GM12872 (cell line): Measurements from ENCODE around the gene CFAP73.

ENCODE experiments used
- TF ChIP-seq, protein P1 (sequence below): IDR thresholded peaks from 3 replicates; pipeline ENCODE4 v1.5.1; 2011; ENCODE audit warnings: low read depth, mild to moderate bottlenecking, low read length, moderate library complexity; ENCODE audit not compliant: insufficient read depth

The CFAP73 gene

DNA sequence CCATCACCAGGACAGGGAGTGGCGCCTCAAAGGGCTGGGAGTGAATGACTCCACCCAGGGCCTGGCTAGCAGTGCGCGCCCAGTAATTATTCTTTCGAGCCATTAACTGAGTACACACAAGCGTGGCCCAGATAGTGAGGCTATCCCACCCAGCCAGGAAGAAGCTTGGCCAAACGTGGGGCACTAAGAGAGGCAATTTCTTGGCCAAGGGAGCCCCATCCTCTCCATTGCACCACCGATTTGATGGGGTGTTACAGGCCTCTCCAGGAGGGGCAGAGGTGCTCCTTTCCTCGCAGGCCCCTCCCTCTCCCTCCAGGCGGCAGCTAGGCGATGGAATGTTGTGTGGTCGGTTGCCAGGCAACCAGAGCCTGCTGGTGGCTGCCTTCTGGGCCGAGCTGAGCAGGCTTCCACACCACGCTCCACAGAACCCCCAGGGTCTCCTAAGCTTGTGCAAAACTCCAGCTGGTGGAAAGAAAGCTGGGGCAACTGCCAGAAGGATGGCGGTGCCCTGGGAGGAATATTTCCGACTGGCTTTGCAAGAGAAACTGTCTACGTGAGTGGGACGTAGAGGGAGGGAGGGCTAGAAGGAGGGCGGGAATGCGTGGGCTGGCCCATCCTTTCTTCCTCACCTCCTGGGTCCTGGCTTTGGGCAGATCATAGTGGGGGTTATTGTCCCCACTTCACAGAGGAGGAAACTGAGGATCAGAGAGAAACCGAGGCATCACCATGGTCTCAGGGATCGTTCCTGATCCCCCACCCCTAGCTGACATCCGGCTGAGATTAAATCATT is at the start of gene CFAP73:
Gene CFAP73 (plus strand): TSS at position 364 of the 790 bp plus-strand sequence. CDS start 134 bp downstream, at position 498.
- TF ChIP-seq, protein P1, sequence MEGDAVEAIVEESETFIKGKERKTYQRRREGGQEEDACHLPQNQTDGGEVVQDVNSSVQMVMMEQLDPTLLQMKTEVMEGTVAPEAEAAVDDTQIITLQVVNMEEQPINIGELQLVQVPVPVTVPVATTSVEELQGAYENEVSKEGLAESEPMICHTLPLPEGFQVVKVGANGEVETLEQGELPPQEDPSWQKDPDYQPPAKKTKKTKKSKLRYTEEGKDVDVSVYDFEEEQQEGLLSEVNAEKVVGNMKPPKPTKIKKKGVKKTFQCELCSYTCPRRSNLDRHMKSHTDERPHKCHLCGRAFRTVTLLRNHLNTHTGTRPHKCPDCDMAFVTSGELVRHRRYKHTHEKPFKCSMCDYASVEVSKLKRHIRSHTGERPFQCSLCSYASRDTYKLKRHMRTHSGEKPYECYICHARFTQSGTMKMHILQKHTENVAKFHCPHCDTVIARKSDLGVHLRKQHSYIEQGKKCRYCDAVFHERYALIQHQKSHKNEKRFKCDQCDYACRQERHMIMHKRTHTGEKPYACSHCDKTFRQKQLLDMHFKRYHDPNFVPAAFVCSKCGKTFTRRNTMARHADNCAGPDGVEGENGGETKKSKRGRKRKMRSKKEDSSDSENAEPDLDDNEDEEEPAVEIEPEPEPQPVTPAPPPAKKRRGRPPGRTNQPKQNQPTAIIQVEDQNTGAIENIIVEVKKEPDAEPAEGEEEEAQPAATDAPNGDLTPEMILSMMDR = no peak

DNA sequence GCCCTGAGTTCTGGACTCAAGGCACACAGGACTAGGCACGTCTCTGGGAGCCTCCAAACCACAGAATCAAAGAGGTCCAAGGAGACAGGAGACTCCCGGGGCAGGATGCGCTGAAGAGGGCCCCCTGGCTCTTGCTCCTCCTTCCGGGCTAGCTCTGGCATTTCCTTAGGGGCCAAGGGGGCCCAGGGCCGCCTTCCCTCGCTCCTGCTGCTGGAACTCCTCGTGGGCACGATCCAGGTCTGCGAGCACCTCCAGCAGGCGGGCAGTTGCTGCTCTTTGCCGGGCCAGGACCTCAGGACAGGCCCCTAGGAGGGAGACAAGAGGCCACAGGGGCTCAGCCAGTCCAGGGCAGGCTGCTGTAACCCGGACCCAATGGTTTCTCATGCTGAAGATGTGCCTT is 49.8 kb upstream of the CFAP73 start:
- TF ChIP-seq, protein P1 = no peak

DNA sequence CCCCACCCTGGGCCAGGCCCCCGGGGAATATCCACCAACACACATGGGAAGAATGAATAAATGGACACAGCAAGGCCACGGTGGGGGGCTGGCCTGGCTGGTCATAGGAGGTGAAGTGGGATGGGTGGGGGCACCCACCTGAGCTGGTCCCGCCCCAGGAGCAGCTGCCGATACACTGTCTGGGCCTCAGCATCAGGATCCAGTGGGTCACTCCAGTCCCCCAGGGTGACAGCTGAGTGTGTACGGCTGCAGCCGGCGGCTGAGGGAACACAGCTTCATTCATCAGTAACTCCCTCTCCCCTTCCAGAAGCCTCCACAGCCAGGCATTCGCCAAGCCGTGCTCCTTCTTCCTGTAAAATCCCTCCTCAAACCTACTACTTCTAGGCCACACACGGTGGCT is 47.8 kb upstream of the CFAP73 start:
- TF ChIP-seq, protein P1 = no peak

DNA sequence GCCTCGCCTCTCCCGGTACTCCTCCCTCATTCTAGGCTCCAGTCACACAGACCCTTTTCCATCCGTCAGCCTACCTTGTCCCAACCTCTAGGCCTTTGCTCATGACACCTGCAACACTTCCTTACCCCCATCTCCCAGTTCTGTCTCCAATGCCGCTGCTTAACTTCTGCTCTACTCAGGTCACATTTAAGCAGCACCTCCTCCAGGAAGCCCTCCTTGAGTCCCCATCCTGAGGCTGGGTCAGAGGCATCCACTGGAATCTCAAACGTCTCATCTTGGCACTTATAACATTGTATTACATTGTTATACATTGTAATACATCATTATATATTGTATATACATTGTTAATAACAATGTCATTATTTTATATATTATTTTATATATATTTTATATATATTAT is 46.7 kb upstream of the CFAP73 start:
- TF ChIP-seq, protein P1 = no peak

DNA sequence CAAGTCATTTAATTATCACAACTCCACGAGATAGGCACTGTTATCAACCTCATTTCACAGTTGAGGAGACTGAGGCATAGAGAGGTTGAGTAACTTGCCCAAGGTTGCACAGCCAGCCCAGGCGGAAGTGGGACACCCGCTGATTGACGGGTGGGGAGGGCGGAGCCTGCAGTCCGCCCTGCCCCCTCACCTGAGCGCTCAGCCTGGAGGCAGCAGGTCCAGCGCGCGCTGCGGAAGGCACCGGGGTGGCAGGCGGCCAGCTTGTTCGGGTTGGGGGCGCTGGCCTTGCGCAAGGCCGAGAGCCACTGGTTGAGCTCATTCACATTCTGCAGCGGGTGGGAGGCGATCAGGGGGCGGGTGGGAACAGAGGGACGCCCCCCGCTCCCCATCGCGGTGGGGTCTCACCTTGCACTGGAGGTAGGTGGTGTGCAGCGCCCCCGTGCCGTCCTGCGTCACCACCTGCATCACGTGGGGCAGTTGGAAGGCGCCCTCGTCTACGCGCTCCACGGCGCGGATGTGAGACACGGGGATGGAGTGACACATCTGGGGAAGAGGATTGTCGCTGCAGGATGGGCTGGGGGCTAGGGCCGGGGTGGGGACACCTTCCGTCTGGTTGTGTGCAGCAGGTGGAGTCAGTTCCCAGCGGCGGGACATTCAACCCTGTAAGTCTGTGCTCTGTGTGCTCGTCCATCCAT is 45.6 kb upstream of the CFAP73 start:
- TF ChIP-seq, protein P1 = no peak

DNA sequence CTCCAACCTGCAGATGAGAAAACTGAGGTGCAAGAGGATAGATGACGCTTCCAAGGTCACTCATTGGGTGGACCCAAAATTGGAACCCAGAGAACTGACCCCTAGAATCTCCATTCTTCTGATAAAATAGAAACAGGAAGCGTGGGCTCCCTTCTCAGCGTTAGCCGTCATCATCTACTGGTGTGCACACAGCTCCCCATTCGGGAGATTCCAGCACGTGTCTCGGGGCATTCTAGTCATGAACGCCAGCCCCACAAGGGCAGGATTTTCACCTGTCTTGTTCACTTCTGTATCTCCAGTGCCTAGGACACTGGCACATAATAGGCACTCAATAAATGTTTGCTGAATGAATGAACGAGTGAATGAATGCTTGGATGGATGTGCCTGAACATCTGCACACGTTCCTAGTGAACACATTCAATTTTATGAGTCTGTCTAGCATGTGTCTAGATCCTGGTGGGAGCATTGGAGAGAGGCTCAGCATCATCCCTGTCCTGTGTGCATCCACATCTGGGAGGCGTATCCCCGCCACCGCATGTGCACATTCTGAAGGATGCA is 44.5 kb upstream of the CFAP73 start:
- TF ChIP-seq, protein P1 = no peak

DNA sequence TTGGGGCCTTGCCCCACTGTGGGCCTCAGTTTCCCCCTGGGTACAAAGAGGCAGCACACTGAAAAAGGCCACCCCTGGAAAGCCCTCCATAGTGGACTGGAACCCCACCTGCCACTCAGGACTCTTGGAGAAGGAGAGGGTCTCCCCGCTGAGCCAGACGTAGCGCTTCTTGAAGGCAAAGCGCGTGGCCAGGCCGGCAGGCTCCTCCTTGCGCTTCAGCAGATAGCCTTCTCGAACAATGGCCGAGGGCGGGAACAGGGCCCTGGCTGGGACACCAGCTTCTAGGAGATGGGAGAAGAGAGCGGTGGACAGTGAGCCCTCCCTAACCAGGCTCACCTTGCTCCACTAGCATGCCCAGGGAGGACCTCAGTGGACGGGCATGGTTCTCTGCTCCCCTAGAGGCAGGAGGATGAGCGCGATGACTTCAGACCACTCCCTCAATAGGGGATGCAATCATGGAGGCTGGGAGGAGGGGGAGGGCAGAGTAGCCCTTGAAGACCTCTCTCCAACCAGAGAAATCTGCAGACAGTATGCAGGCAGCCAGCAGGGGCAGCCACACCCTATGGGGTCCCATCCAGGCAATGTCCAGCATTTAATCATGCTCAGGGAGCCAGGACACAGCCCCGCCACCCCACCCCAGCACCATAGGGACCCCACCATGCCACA is 43.8 kb upstream of the CFAP73 start:
- TF ChIP-seq, protein P1 = no peak
